Upper lobe of left lung (tissue), 4 donors: ENCODE measurements around the gene DDI2.

ENCODE experiments used
- CTCF ChIP-seq, 6 experiments: fragments of 450-650 bp in 4 of 6; fragments of 200-600 bp in 2 of 6; sonication (generic) in 2 of 6; IDR thresholded peaks; one replicate each; pipeline ENCODE4 v1.5.1; 2016 to 2019; ENCODE audit warnings: antibody characterized with exemption in 6 of 6
- EP300 ChIP-seq, 4 donors: sonication (generic); formaldehyde crosslinking; IDR thresholded peaks; one replicate each; pipeline ENCODE4 v1.5.1; 2017; ENCODE audit warnings: antibody characterized with exemption in 4 of 4, control low read depth in 2 of 4
- POLR2A ChIP-seq, 4 donors: fragments of 450-650 bp; IDR thresholded peaks; one replicate each; pipeline ENCODE4 v1.5.1; 2016 to 2017; ENCODE audit warnings: antibody characterized with exemption in 4 of 4, mild to moderate bottlenecking in 2 of 4
- POLR2AphosphoS5 ChIP-seq, 2 donors: sonication (generic); formaldehyde crosslinking; IDR thresholded peaks; one replicate each; pipeline ENCODE4 v1.5.1; 2017; ENCODE audit warnings: antibody characterized with exemption in 2 of 2

GRCh38 chr1:15595809-15596617 is 21.2 kb upstream of the DDI2 start:
- TF ChIP-seq POLR2A (IDR thresholded peaks at IDR 0.05) (no peak), CTCF (IDR thresholded peaks at IDR 0.05) (no peak), EP300 (IDR thresholded peaks at IDR 0.05) (no peak), POLR2AphosphoS5 (IDR thresholded peaks at IDR 0.05) (no peak)
